ENCODE data around the gene MANF.
A peak's percentile ranks its signal among the peaks of the same experiment; 100 is the strongest.

MANF gene

DNA sequence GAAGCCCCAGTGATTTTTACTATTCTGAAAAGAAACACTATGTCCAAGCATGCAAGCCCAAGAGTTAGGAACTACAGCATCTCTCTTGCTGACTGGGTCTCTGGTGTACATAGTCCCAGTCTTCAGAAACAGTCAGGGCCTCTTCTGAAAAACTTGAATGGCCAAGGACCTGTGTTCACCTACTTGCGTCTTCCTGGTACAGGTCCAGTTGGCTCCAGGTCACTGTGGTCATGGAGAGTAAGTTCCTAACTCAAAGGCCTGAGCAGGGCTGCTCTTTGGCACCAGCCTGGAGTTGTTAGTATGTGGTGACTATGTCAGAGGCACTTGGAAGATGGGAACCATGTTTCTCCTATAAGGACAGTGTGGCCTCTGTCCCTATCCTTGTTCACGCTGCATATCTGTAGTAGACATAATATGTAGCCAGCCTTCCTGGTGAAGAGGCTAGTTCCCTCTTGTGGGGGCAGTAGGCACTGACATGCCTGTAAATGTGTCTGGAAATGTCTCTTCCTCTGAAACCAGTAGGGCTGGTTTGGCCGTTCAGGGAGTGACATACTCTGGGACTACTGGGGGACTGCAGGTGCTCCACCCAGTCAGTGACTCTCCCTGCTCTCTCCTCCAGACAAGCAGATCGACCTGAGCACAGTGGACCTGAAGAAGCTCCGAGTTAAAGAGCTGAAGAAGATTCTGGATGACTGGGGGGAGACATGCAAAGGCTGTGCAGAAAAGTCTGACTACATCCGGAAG lies 3.4 kb downstream of the MANF start:
- no peak overlapping the region for H3K4me3 ChIP-seq (ENCODE audit: insufficient read depth, low read depth, low read length, poor library complexity, severe bottlenecking)
- no peaks in the 10 kb centered on the region for H3K27me3 ChIP-seq (replicated peaks; ENCODE audit: control insufficient read depth, insufficient read depth, low read length, poor library complexity, severe bottlenecking)
- no peak for DNase-seq
- peaks cover 32% of the 10 kb centered on the region for H3K36me3 ChIP-seq (ENCODE audit: control insufficient read depth, insufficient read depth, low read length)
- H3K27ac ChIP-seq (ENCODE audit: insufficient read depth, low read length, poor library complexity, severe bottlenecking) = peak overlapping the region; percentile 5
- peaks cover 52% of the 10 kb centered on the region for H3K4me1 ChIP-seq (ENCODE audit: control insufficient read depth, insufficient read depth, low read length, poor library complexity, severe bottlenecking)
- H3K9me3 ChIP-seq (ENCODE audit: control insufficient read depth, low read length) = no peaks in the 10 kb centered on the region

DNA sequence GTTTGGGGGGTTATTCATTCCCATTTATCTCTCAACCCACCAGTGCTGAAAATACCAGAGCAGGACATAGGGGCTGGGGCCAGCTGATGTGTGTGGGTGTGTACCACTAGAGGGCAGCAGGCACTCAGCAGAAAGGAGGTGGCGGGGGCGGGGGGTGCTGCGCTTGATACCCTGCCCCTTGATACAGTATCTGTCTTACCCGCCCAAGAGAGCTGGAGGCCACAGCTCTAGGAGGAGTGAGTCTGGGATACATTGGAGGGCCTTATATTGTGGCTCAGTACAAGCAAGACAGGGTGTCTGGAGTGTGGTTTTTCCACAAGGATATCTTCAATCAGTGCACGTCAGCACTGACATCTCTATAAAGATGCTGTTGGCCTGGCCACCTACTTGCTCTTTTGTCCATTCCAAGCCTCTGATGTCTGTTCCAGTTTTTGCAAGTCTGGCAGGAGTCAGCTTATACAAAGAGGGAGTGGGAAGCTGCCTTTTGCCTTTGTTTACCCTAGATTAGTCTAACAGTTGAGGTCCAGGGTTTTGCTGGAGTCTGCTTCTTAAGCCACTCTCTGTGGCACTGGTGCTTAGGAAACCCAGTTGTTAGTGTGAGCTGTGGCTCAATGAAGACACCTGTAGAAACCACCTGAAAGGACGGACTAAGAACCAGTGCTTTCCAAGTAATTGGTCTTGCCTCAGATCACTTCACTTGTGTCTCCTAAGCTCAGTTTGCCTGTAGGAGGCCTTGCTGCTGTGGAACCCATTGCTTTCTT lies 4.5 kb downstream of the MANF start:
- peak overlapping the region; percentile 36 for H3K27ac ChIP-seq (ENCODE audit: insufficient read depth, low read length, poor library complexity, severe bottlenecking)
- peak; percentile 27 to 46 (median 35) for DNase-seq

DNA sequence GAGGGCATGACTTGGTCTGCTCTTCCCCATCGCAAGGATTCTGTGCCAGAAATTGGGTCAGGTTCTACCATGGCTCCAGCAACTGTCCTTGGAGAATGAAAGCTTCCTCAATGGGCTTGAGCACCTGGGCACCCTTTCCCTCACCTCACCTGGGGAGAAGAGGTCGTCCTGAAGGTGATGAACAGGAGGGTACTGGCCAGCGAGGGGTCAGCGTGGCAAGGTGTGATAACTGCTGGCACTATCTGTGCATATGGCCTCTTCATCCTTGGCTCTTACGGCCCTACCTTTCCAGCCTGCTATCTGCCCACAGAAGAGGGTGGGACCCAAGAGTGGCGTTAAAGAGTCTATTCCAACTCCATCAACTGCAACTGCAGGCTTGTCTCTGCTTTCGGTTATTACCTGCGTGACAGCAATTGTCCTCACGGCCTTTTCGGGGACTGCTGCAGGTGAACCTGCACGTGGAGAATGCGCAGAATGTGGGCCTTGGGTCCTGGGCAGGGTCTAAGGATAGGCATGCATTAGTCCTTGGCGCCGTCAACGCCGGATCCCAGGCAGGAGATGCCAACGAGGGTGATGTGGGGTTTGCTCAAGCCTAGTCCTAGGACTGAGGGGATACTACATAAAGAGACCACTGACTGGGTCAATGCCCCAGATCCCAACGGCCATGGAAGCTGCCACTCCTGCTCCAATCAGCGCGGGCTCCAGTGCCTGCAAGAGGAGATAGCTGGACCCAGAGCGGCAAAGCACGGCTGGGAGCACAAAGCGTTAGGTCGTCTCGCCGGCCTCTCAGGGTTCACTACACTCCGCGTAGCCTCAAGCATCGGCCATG lies 5.4 kb downstream of the MANF start:
- Histone ChIP-seq H3K27ac (ENCODE audit: insufficient read depth, low read length, poor library complexity, severe bottlenecking) (peak overlapping the region; percentile 63), H3K4me3 (ENCODE audit: insufficient read depth, low read depth, low read length, poor library complexity, severe bottlenecking) (peak overlapping the region; percentile 37), H3K9me3 (ENCODE audit: control insufficient read depth, low read length) (no peaks in the 10 kb centered on the region), H3K4me1 (ENCODE audit: control insufficient read depth, insufficient read depth, low read length, poor library complexity, severe bottlenecking) (peaks cover 58% of the 10 kb centered on the region), H3K27me3 (replicated peaks; ENCODE audit: control insufficient read depth, insufficient read depth, low read length, poor library complexity, severe bottlenecking) (no peaks in the 10 kb centered on the region), H3K36me3 (ENCODE audit: control insufficient read depth, insufficient read depth, low read length) (peaks cover 52% of the 10 kb centered on the region)
- no peak for DNase-seq

More for the DNA sequence above, 4.5 kb downstream of the MANF start:
- Histone ChIP-seq H3K4me3 (ENCODE audit: insufficient read depth, low read depth, low read length, poor library complexity, severe bottlenecking) (no peak overlapping the region), H3K36me3 (ENCODE audit: control insufficient read depth, insufficient read depth, low read length) (peaks cover 43% of the 10 kb centered on the region), H3K27me3 (replicated peaks; ENCODE audit: control insufficient read depth, insufficient read depth, low read length, poor library complexity, severe bottlenecking) (no peaks in the 10 kb centered on the region), H3K4me1 (ENCODE audit: control insufficient read depth, insufficient read depth, low read length, poor library complexity, severe bottlenecking) (peaks cover 55% of the 10 kb centered on the region), H3K9me3 (ENCODE audit: control insufficient read depth, low read length) (no peaks in the 10 kb centered on the region)

GRCh38 chr3:51391075-51391565 lies 6.0 kb downstream of the MANF start, which contains the start of gene RBM15B:
Gene RBM15B, plus strand, starts transcription at chr3:51391285. Its CDS starts 115 bp downstream, at chr3:51391400.
- peak; percentile 95 to 97 (median 95) for DNase-seq
- no peaks in the 10 kb centered on the region for H3K27me3 ChIP-seq (replicated peaks; ENCODE audit: control insufficient read depth, insufficient read depth, low read length, poor library complexity, severe bottlenecking)
- peak within 1 kb of the TSS; percentile 85 for H3K27ac ChIP-seq (ENCODE audit: insufficient read depth, low read length, poor library complexity, severe bottlenecking)
- peaks cover 58% of the 10 kb centered on the region for H3K36me3 ChIP-seq (ENCODE audit: control insufficient read depth, insufficient read depth, low read length)
- peak within 1 kb of the TSS; percentile 51 for H3K4me3 ChIP-seq (ENCODE audit: insufficient read depth, low read depth, low read length, poor library complexity, severe bottlenecking)
- no peaks in the 10 kb centered on the region for H3K9me3 ChIP-seq (ENCODE audit: control insufficient read depth, low read length)
- peaks cover 51% of the 10 kb centered on the region for H3K4me1 ChIP-seq (ENCODE audit: control insufficient read depth, insufficient read depth, low read length, poor library complexity, severe bottlenecking)

GRCh38 chr3:51391566-51392354 lies 6.7 kb downstream of the MANF start:
- DNase-seq = peak in 2 of 3 donors; percentile 33 to 40
- no peaks in the 10 kb centered on the region for H3K27me3 ChIP-seq (replicated peaks; ENCODE audit: control insufficient read depth, insufficient read depth, low read length, poor library complexity, severe bottlenecking)
- H3K36me3 ChIP-seq (ENCODE audit: control insufficient read depth, insufficient read depth, low read length) = peaks cover 65% of the 10 kb centered on the region
- H3K4me3 ChIP-seq (ENCODE audit: insufficient read depth, low read depth, low read length, poor library complexity, severe bottlenecking) = peak overlapping the region; percentile 51
- H3K4me1 ChIP-seq (ENCODE audit: control insufficient read depth, insufficient read depth, low read length, poor library complexity, severe bottlenecking) = peaks cover 45% of the 10 kb centered on the region
- H3K9me3 ChIP-seq (ENCODE audit: control insufficient read depth, low read length) = no peaks in the 10 kb centered on the region
- peak overlapping the region; percentile 85 for H3K27ac ChIP-seq (ENCODE audit: insufficient read depth, low read length, poor library complexity, severe bottlenecking)

DNA sequence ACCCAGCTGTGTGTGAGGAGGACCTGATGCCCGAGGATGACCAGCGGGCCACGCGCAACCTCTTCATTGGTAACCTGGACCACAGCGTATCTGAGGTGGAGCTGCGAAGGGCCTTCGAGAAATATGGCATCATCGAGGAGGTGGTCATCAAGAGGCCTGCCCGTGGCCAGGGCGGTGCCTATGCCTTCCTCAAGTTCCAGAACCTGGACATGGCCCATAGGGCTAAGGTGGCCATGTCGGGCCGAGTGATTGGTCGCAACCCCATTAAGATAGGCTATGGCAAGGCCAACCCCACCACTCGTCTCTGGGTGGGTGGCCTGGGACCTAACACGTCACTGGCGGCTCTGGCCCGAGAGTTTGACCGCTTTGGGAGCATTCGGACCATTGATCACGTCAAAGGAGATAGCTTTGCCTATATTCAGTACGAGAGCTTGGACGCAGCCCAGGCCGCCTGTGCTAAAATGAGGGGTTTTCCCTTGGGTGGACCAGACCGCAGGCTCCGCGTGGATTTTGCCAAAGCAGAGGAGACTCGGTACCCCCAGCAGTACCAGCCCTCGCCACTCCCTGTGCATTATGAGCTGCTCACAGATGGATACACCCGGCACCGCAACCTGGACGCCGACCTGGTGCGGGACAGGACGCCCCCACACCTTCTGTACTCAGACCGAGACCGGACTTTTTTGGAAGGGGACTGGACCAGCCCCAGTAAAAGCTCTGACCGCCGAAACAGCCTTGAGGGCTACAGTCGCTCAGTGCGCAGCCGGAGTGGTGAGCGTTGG lies 7.5 kb downstream of the MANF start:
- Histone ChIP-seq H3K4me1 (ENCODE audit: control insufficient read depth, insufficient read depth, low read length, poor library complexity, severe bottlenecking) (peaks cover 43% of the 10 kb centered on the region), H3K36me3 (ENCODE audit: control insufficient read depth, insufficient read depth, low read length) (peaks cover 71% of the 10 kb centered on the region), H3K27ac (ENCODE audit: insufficient read depth, low read length, poor library complexity, severe bottlenecking) (peak overlapping the region; percentile 85), H3K4me3 (ENCODE audit: insufficient read depth, low read depth, low read length, poor library complexity, severe bottlenecking) (peak overlapping the region; percentile 51), H3K27me3 (replicated peaks; ENCODE audit: control insufficient read depth, insufficient read depth, low read length, poor library complexity, severe bottlenecking) (no peaks in the 10 kb centered on the region), H3K9me3 (ENCODE audit: control insufficient read depth, low read length) (no peaks in the 10 kb centered on the region)
- DNase-seq = no peak

- H3K4me3 ChIP-seq (ENCODE audit: insufficient read depth, low read depth, low read length, poor library complexity, severe bottlenecking) = no peak overlapping the region
- H3K9me3 ChIP-seq (ENCODE audit: control insufficient read depth, low read length) = no peaks in the 10 kb centered on the region
- H3K36me3 ChIP-seq (ENCODE audit: control insufficient read depth, insufficient read depth, low read length) = peaks cover 67% of the 10 kb centered on the region
- peaks cover 43% of the 10 kb centered on the region for H3K4me1 ChIP-seq (ENCODE audit: control insufficient read depth, insufficient read depth, low read length, poor library complexity, severe bottlenecking)
- H3K27me3 ChIP-seq (replicated peaks; ENCODE audit: control insufficient read depth, insufficient read depth, low read length, poor library complexity, severe bottlenecking) = no peaks in the 10 kb centered on the region
- no peak overlapping the region for H3K27ac ChIP-seq (ENCODE audit: insufficient read depth, low read length, poor library complexity, severe bottlenecking)
- DNase-seq = no peak
These were observed 8.0 kb downstream of the MANF start for GRCh38 chr3:51393134-51393495.

GRCh38 chr3:51393564-51393963 lies 8.5 kb downstream of the MANF start:
- Histone ChIP-seq H3K4me3 (ENCODE audit: insufficient read depth, low read depth, low read length, poor library complexity, severe bottlenecking) (no peak overlapping the region), H3K27me3 (replicated peaks; ENCODE audit: control insufficient read depth, insufficient read depth, low read length, poor library complexity, severe bottlenecking) (no peaks in the 10 kb centered on the region), H3K4me1 (ENCODE audit: control insufficient read depth, insufficient read depth, low read length, poor library complexity, severe bottlenecking) (peaks cover 43% of the 10 kb centered on the region), H3K27ac (ENCODE audit: insufficient read depth, low read length, poor library complexity, severe bottlenecking) (no peak overlapping the region), H3K36me3 (ENCODE audit: control insufficient read depth, insufficient read depth, low read length) (peaks cover 67% of the 10 kb centered on the region), H3K9me3 (ENCODE audit: control insufficient read depth, low read length) (no peaks in the 10 kb centered on the region)
- DNase-seq = no peak
